Endodermal cell (in vitro differentiated cells): ENCODE measurements around the gene QRFPR. TPM values are rescaled to one million over a fixed set of nuclear protein-coding genes. Genes with fewer than 3 reads are reported as not detected.

Experiments
- DNase-seq: peaks from one replicate; pipeline ENCODE4 v3.0.0-alpha.2; 2017
- H3K27ac ChIP-seq: 2 replicates; pipeline ENCODE4 v1.5.1; 2013; ENCODE audit warnings: mild to moderate bottlenecking, low read depth, low read length, moderate library complexity
- H3K27me3 ChIP-seq: 2 replicates; pipeline ENCODE4 v1.6.1; 2013; ENCODE audit warnings: mild to moderate bottlenecking, low read length, moderate library complexity; ENCODE audit not compliant: insufficient read depth, control insufficient read depth, poor library complexity, severe bottlenecking
- H3K36me3 ChIP-seq: 2 replicates; pipeline ENCODE4 v1.7.0; 2013; ENCODE audit warnings: mild to moderate bottlenecking, low read length, moderate library complexity; ENCODE audit not compliant: control insufficient read depth, insufficient read depth
- H3K4me1 ChIP-seq: one replicate; pipeline ENCODE4 v1.7.0; 2013; ENCODE audit warnings: low read length; ENCODE audit not compliant: control insufficient read depth, insufficient read depth
- H3K4me3 ChIP-seq: 2 replicates; pipeline ENCODE4 v1.5.1; 2013; ENCODE audit warnings: mild to moderate bottlenecking, low read length, moderate library complexity
- H3K9ac ChIP-seq: 2 replicates; pipeline ENCODE4 v1.6.1; 2013; ENCODE audit warnings: mild to moderate bottlenecking, low read length, moderate library complexity; ENCODE audit not compliant: poor library complexity, severe bottlenecking; ENCODE audit errors: extremely low read depth
- H3K9me3 ChIP-seq: 2 replicates; pipeline ENCODE4 v1.6.1; 2013; ENCODE audit warnings: mild to moderate bottlenecking, low read length, moderate library complexity; ENCODE audit not compliant: control insufficient read depth
- H3K27ac Mint-ChIP-seq: 2 replicates; pipeline ENCODE4 v1.8.0; 2020; ENCODE audit warnings: mixed read lengths
- H3K27me3 Mint-ChIP-seq: 2 replicates; pipeline ENCODE4 v1.8.0; 2021; ENCODE audit warnings: mild to moderate bottlenecking, mixed read lengths; ENCODE audit not compliant: insufficient read depth
- H3K36me3 Mint-ChIP-seq: 2 replicates; pipeline ENCODE4 v1.8.0; 2020; ENCODE audit warnings: low read depth, mixed read lengths
- H3K4me1 Mint-ChIP-seq: 2 replicates; pipeline ENCODE4 v1.8.0; 2020; ENCODE audit warnings: mixed read lengths
- H3K4me3 Mint-ChIP-seq: 2 replicates; pipeline ENCODE4 v1.8.0; 2020; ENCODE audit warnings: mild to moderate bottlenecking, moderate library complexity, mixed read lengths
- H3K9me3 Mint-ChIP-seq: 2 replicates; pipeline ENCODE4 v1.8.0; 2020; ENCODE audit warnings: mild to moderate bottlenecking, mixed read lengths
- WGBS, 2 experiments: methylation state at CpG; one replicate each; pipeline versions ENCODE4 v1.1.5 to v1.1.7; 2013; ENCODE audit warnings: missing lambda C conversion rate in 2 of 2, mixed read lengths in 1 of 2; ENCODE audit not compliant: insufficient coverage in 1 of 2, insufficient read length in 1 of 2; 5-methylcytosine and 5-hydroxymethylcytosine counted together
- total RNA-seq, 2 donors: library from RNA; stranded (reverse); fragmentation: NEBNext Ultra II Directional in 1 of 2; extraction: Animal tissue kit (Norgen Biotek cat#: 25700) in 1 of 2; gene quantifications; 2 replicates in 1 of 2; 3 replicates in 1 of 2; pipeline ENCODE4 v1.2.1, GENCODE V29; 2021
- TF ChIP-seq, protein P1 (sequence below): fragments of 200-600 bp; sonication (generic); conservative IDR thresholded peaks from 2 replicates; pipeline ENCODE4 v1.5.0; 2021; ENCODE audit warnings: antibody characterized with exemption, mild to moderate bottlenecking

Gene QRFPR
- total RNA-seq, 2 donors from 2014 or later = 0.22 TPM; not detected in 1

- WGBS, 2 experiments = 34 to 41% methylated on average over 4 to 5 of the region's 5 CpGs
- H3K27me3 ChIP-seq = no peaks in the 10 kb centered on the region
- H3K9me3 Mint-ChIP-seq = no peaks in the 10 kb centered on the region
- H3K4me3 ChIP-seq = no peak overlapping the region
- peak; percentile 75 for DNase-seq
- no peak overlapping the region for H3K4me3 Mint-ChIP-seq
- peaks cover 6% of the 10 kb centered on the region for H3K4me1 ChIP-seq
- H3K9ac ChIP-seq = no peak overlapping the region
- H3K27ac ChIP-seq = no peak overlapping the region
- no peaks in the 10 kb centered on the region for H3K4me1 Mint-ChIP-seq
- no peaks in the 10 kb centered on the region for H3K27me3 Mint-ChIP-seq
- H3K36me3 ChIP-seq = no peaks in the 10 kb centered on the region
- H3K36me3 Mint-ChIP-seq = no peaks in the 10 kb centered on the region
- H3K27ac Mint-ChIP-seq = no peak overlapping the region
- TF ChIP-seq, protein P1, sequence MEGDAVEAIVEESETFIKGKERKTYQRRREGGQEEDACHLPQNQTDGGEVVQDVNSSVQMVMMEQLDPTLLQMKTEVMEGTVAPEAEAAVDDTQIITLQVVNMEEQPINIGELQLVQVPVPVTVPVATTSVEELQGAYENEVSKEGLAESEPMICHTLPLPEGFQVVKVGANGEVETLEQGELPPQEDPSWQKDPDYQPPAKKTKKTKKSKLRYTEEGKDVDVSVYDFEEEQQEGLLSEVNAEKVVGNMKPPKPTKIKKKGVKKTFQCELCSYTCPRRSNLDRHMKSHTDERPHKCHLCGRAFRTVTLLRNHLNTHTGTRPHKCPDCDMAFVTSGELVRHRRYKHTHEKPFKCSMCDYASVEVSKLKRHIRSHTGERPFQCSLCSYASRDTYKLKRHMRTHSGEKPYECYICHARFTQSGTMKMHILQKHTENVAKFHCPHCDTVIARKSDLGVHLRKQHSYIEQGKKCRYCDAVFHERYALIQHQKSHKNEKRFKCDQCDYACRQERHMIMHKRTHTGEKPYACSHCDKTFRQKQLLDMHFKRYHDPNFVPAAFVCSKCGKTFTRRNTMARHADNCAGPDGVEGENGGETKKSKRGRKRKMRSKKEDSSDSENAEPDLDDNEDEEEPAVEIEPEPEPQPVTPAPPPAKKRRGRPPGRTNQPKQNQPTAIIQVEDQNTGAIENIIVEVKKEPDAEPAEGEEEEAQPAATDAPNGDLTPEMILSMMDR = peak; percentile 92
- no peaks in the 10 kb centered on the region for H3K9me3 ChIP-seq
Measured at GRCh38 chr4:121307445-121308327, 73.1 kb downstream of the QRFPR start.

DNA sequence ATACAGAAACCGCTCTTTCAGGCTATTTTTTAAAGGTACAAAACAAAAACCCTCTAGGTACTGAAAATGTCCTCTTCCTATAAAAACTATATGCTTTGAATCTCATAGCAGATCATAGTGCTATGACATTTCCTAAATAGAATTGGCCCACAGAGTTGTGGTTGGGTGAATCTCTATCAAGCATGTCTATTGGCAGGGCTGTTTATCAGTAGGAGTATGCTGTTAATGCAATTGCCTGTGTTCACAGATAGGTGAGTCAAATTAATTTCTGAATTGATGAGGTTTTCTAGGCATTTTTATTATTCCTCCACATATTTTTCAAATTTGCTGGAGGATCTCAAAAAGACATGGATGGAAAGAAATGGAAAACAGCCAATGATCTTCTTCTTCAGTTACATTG lies 73.9 kb downstream of the QRFPR start:
- H3K9me3 ChIP-seq = no peaks in the 10 kb centered on the region
- peaks cover 6% of the 10 kb centered on the region for H3K4me1 ChIP-seq
- 83% methylated on average over 1 of the region's 1 CpG; no CpG with 5 or more reads in 1 of the 2 experiments for WGBS, 2 experiments
- no peak overlapping the region for H3K27ac ChIP-seq
- Mint-ChIP-seq H3K27ac (no peak overlapping the region), H3K36me3 (no peaks in the 10 kb centered on the region), H3K4me3 (no peak overlapping the region), H3K9me3 (no peaks in the 10 kb centered on the region), H3K27me3 (no peaks in the 10 kb centered on the region), H3K4me1 (no peaks in the 10 kb centered on the region)
- DNase-seq = no peak
- H3K9ac ChIP-seq = no peak overlapping the region
- no peaks in the 10 kb centered on the region for H3K36me3 ChIP-seq
- TF ChIP-seq, protein P1 = no peak
- no peak overlapping the region for H3K4me3 ChIP-seq
- no peaks in the 10 kb centered on the region for H3K27me3 ChIP-seq

GRCh38 chr4:121304893-121305292 lies 75.9 kb downstream of the QRFPR start:
- Mint-ChIP-seq H3K4me3 (no peak overlapping the region), H3K27me3 (no peaks in the 10 kb centered on the region), H3K36me3 (no peaks in the 10 kb centered on the region), H3K4me1 (no peaks in the 10 kb centered on the region), H3K9me3 (no peaks in the 10 kb centered on the region), H3K27ac (no peak overlapping the region)
- TF ChIP-seq, protein P1 = no peak
- no peaks in the 10 kb centered on the region for H3K27me3 ChIP-seq
- no peaks in the 10 kb centered on the region for H3K9me3 ChIP-seq
- H3K4me3 ChIP-seq = no peak overlapping the region
- DNase-seq = no peak
- no peak overlapping the region for H3K9ac ChIP-seq
- no peaks in the 10 kb centered on the region for H3K36me3 ChIP-seq
- H3K4me1 ChIP-seq = peaks cover 6% of the 10 kb centered on the region
- H3K27ac ChIP-seq = no peak overlapping the region
- WGBS, 2 experiments = 79% methylated on average over 1 of the region's 1 CpG; no CpG with 5 or more reads in 1 of the 2 experiments
